HCT116 (cell line): ENCODE measurements around the gene SCFD1. TPM values are rescaled to one million over a fixed set of nuclear protein-coding genes. Genes with fewer than 3 reads are reported as not detected.

Source experiments
- ATAC-seq: fragments of 200-7000 bp; cut with Tn5 transposase; 2 replicates; pipeline ENCODE4 v1.9.1; 2020; ENCODE audit warnings: mild to moderate bottlenecking, moderate library complexity
- BruUV-seq: library from RNA; stranded (reverse); fragments of 400-500 nt; replicated peaks from 2 replicates; lab custom pipeline; 2021; lab: Mats Ljungman, UMichigan
- CTCF ChIA-PET: fragments of 300-600 bp; sonication (Branson Sonifier 250); formaldehyde crosslinking; loops from one replicate; lab custom pipeline; 2021; ENCODE audit warnings: antibody characterized with exemption; lab: Charles Lee
- POLR2A ChIA-PET: fragments of 300-600, 350-600 bp; sonication (Branson Sonifier 250); formaldehyde crosslinking; loops from one replicate; lab custom pipeline; 2021; ENCODE audit warnings: antibody characterized with exemption; lab: Charles Lee
- RAD21 ChIA-PET, 2 experiments: fragments of 300-600 bp; sonication (Branson Sonifier 250); formaldehyde crosslinking; loops; one replicate each; lab custom pipeline; 2023; ENCODE audit warnings: low total read pairs in 2 of 2; ENCODE audit not compliant: uncharacterized antibody in 2 of 2, unreplicated experiment in 2 of 2, low non-redundant PET in 1 of 2; lab: Charles Lee
- DNase-seq: peaks from one replicate; pipeline ENCODE4 v3.0.0-alpha.2; 2010; ENCODE audit warnings: low read depth, low spot score
- H2AFZ ChIP-seq: fragments of 200-600 bp; shearing (Covaris generic), sonication (generic); 2 replicates; pipeline ENCODE4 v1.6.1; 2017; ENCODE audit warnings: low read depth, mixed run types, mixed read lengths, antibody characterized with exemption, low read length; ENCODE audit not compliant: poor library complexity, severe bottlenecking
- H3K27ac ChIP-seq: 2 replicates; pipeline ENCODE4 v1.5.1; 2012; ENCODE audit warnings: low read depth, low read length
- H3K27me3 ChIP-seq: fragments of 200-600 bp; sonication (generic); 2 replicates; pipeline ENCODE4 v1.6.1; 2016; ENCODE audit warnings: mixed run types, low read length, mixed read lengths; ENCODE audit not compliant: insufficient read depth
- H3K36me3 ChIP-seq, 2 experiments: fragments of 200-500 bp in 1 of 2; fragments of 200-600 bp in 1 of 2; sonication (Bioruptor generic) in 1 of 2; sonication (generic) in 1 of 2; 2 replicates each; pipeline versions ENCODE4 v1.5.1 to v1.6.1; 2014 to 2016; ENCODE audit warnings: low read length in 2 of 2, inconsistent platforms in 1 of 2, mixed read lengths in 1 of 2, mixed run types in 1 of 2; ENCODE audit not compliant: insufficient read depth in 2 of 2, control insufficient read depth in 1 of 2
- H3K4me1 ChIP-seq, 2 experiments: fragments of 200-600 bp in 1 of 2; sonication (generic) in 1 of 2; 2 replicates each; pipeline versions ENCODE4 v1.5.1 to v1.6.1; 2012 to 2017; ENCODE audit warnings: low read length in 2 of 2, inconsistent platforms in 1 of 2, mild to moderate bottlenecking in 1 of 2, mixed read lengths in 1 of 2, mixed run types in 1 of 2, moderate library complexity in 1 of 2; ENCODE audit not compliant: insufficient read depth in 2 of 2, control insufficient read depth in 1 of 2
- H3K4me2 ChIP-seq: fragments of 200-600 bp; sonication (generic); 2 replicates; pipeline ENCODE4 v1.6.1; 2017; ENCODE audit warnings: mixed run types, low read length, mixed read lengths
- H3K4me3 ChIP-seq, 2 experiments: fragments of 200-600 bp in 1 of 2; sonication (generic) in 1 of 2; replicated peaks in 1 of 2; 2 replicates each; pipeline ENCODE4 v1.5.1; 2011 to 2016; ENCODE audit warnings: low read length in 2 of 2, control low read depth in 1 of 2, low read depth in 1 of 2, mild to moderate bottlenecking in 1 of 2, mixed read lengths in 1 of 2, mixed run types in 1 of 2
- H3K79me2 ChIP-seq: fragments of 200-600 bp; sonication (generic); 2 replicates; pipeline ENCODE4 v1.6.1; 2017; ENCODE audit warnings: mild to moderate bottlenecking, mixed run types, low read length, moderate library complexity, mixed read lengths; ENCODE audit not compliant: insufficient read depth
- H3K9ac ChIP-seq: fragments of 200-600 bp; sonication (generic); 2 replicates; pipeline ENCODE4 v1.6.1; 2016; ENCODE audit warnings: low read length, mixed read lengths
- H3K9me2 ChIP-seq: fragments of 200-600 bp; sonication (generic), shearing (Covaris generic); 2 replicates; pipeline ENCODE4 v1.6.1; 2017; ENCODE audit warnings: mixed run types, mild to moderate bottlenecking, moderate library complexity; ENCODE audit not compliant: insufficient read depth
- H3K9me3 ChIP-seq, 2 experiments: fragments of 200-500 bp in 1 of 2; fragments of 200-600 bp in 1 of 2; sonication (Bioruptor generic) in 1 of 2; sonication (generic) in 1 of 2; 2 replicates each; pipeline ENCODE4 v1.6.1; 2014 to 2017; ENCODE audit warnings: low read length in 2 of 2, mixed read lengths in 2 of 2, inconsistent platforms in 1 of 2, low read depth in 1 of 2, mild to moderate bottlenecking in 1 of 2, mixed run types in 1 of 2, moderate library complexity in 1 of 2; ENCODE audit not compliant: control insufficient read depth in 1 of 2, insufficient read depth in 1 of 2
- H4K20me1 ChIP-seq: fragments of 200-600 bp; sonication (generic), shearing (Covaris generic); 2 replicates; pipeline ENCODE4 v1.6.1; 2017; ENCODE audit warnings: mixed run types, mild to moderate bottlenecking, moderate library complexity; ENCODE audit not compliant: insufficient read depth
- CTCF ChIP-seq, 3 experiments: fragments of 200-600 bp in 1 of 3; sonication (generic) in 1 of 3; IDR thresholded peaks in 2 of 3; conservative IDR thresholded peaks in 1 of 3; 2 replicates each; pipeline ENCODE4 v1.5.1; 2012 to 2017; ENCODE audit warnings: low read depth in 2 of 3, low read length in 2 of 3, antibody characterized with exemption in 1 of 3, borderline replicate concordance in 1 of 3, control low read depth in 1 of 3, mild to moderate bottlenecking in 1 of 3, mixed read lengths in 1 of 3, mixed run types in 1 of 3, moderate library complexity in 1 of 3; ENCODE audit not compliant: insufficient read depth in 1 of 3
- JUND ChIP-seq: IDR thresholded peaks from 2 replicates; pipeline ENCODE4 v1.6.1; 2012
- MAX ChIP-seq: IDR thresholded peaks from 2 replicates; pipeline ENCODE4 v1.6.1; 2012
- POLR2AphosphoS5 ChIP-seq: IDR thresholded peaks from 2 replicates; pipeline ENCODE4 v1.6.1; 2011; ENCODE audit warnings: mild to moderate bottlenecking, low read depth, low read length, moderate library complexity
- RAD21 ChIP-seq: IDR thresholded peaks from 2 replicates; pipeline ENCODE4 v1.6.1; 2012; ENCODE audit warnings: low read depth, mild to moderate bottlenecking
- ZNF274 ChIP-seq: fragments of 200-500 bp; sonication (Bioruptor generic); IDR thresholded peaks from 2 replicates; pipeline ENCODE4 v1.6.1; 2014; ENCODE audit warnings: mild to moderate bottlenecking, low read depth, low read length, inconsistent platforms
- intact Hi-C: fragments of 100-400 bp; cut with micrococcal nuclease; formaldehyde crosslinking; loops from 2 replicates; pipeline ENCODE4 v1.10.0; 2022
- total RNA-seq: library from RNA; stranded (reverse); gene quantifications from one replicate; pipeline ENCODE4 v1.2.1, GENCODE V29; 2021; ENCODE audit not compliant: unreplicated experiment

The SCFD1 gene
- total RNA-seq, 1 experiment from 2014 or later, result 71.1 TPM

- TF ChIP-seq RAD21 (no peak), MAX (no peak), CTCF (IDR thresholded peaks at IDR 0.05 in 2 of 3, conservative IDR thresholded peaks at IDR 0.05 in 1 of 3; ENCODE audit: borderline replicate concordance in 1 of 3, insufficient read depth in 1 of 3, low read depth in 2 of 3, low read length in 2 of 3) (no peak), POLR2AphosphoS5 (no peak), ZNF274 (no peak)
- TF ChIP-seq, all 23 proteins: peak for 0
Observed at GRCh38 chr14:30748343-30748742, 126.2 kb downstream of the SCFD1 start (continued).

GRCh38 chr14:30751646-30752416, 129.7 kb downstream of the SCFD1 start:
- POLR2A ChIA-PET, result no interaction called here

More at GRCh38 chr14:30751646-30752416, 129.7 kb downstream of the SCFD1 start:
- TF ChIP-seq RAD21 (peak; percentile 32), JUND (no peak), CTCF (IDR thresholded peaks at IDR 0.05 in 2 of 3, conservative IDR thresholded peaks at IDR 0.05 in 1 of 3; ENCODE audit: borderline replicate concordance in 1 of 3, insufficient read depth in 1 of 3, low read depth in 2 of 3, low read length in 2 of 3) (peak in 2 of 3 experiments; percentile 38 to 50; a peak in 4 of 6 replicates)
- RAD21 ChIA-PET, result no interaction called here
- H3K4me3 ChIP-seq, result no peak overlapping the region
- no peaks in the 10 kb centered on the region for H3K79me2 ChIP-seq
- ATAC-seq, result peak; percentile 67
- intact Hi-C loops, result no loop called here
- H3K9ac ChIP-seq, result no peak overlapping the region
- H3K27ac ChIP-seq, result no peak overlapping the region
- H2AFZ ChIP-seq, result no peak overlapping the region
- no peaks in the 10 kb centered on the region for H3K27me3 ChIP-seq
- no peaks in the 10 kb centered on the region for H3K36me3 ChIP-seq
- H3K4me2 ChIP-seq, result no peak overlapping the region
- DNase-seq, result no peak
- H4K20me1 ChIP-seq, result no peaks in the 10 kb centered on the region
- BruUV-seq, result no TSS peak
- no peaks in the 10 kb centered on the region for H3K9me2 ChIP-seq
- no peaks in the 10 kb centered on the region for H3K9me3 ChIP-seq
- H3K4me1 ChIP-seq, result no peaks in the 10 kb centered on the region
- CTCF ChIA-PET, result no interaction called here
